Measurements from ENCODE around the gene TUBB4B.
"Not testable (repeated sequence)": the region's sequence is repeated elsewhere in the genome, so short reads cannot be mapped to it uniquely, and the experiment has no call there.

TUBB4B gene

DNA sequence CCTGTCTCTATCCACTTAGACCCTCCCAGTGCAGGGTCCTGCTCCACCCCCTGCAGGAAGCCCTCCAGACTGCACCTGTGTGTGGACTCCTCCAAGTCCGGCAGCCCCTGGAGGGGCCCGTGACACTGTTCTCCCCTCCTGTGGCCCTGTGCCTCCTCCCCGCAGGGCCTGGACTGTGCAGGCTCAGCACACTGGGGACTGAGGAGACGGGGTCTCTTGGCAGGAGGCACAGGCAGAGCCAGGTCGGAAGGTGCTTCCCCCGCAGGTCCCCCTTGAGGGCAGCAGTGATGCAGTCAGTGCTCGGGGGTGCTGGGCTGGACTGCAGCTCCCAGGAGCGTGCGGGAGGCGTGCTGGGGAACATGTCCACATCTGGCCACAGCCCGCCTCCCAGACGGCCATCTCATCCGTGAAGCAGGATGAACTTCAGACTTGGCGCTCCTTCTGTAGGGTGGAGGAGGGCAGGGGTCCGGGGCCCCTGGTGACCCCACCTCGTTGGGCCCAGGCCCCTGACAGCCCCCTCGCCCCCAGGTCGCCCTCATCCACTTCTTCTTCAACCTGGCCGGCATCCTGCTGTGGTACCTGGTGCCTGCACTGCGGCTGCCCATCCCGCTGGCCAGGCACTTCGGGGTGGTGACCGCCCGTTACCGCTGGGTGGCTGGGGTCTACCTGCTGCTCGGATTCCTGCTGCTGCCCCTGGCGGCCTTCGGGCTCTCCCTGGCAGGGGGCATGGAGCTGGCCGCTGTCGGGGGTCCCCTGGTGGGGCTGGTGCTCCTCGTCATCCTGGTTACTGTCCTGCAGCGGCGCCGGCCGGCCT is 5.5 kb upstream of the TUBB4B start:
- FAIRE-seq: no peak
- no peak for DNase-seq (ENCODE audit: insufficient read length, low spot score)

DNA sequence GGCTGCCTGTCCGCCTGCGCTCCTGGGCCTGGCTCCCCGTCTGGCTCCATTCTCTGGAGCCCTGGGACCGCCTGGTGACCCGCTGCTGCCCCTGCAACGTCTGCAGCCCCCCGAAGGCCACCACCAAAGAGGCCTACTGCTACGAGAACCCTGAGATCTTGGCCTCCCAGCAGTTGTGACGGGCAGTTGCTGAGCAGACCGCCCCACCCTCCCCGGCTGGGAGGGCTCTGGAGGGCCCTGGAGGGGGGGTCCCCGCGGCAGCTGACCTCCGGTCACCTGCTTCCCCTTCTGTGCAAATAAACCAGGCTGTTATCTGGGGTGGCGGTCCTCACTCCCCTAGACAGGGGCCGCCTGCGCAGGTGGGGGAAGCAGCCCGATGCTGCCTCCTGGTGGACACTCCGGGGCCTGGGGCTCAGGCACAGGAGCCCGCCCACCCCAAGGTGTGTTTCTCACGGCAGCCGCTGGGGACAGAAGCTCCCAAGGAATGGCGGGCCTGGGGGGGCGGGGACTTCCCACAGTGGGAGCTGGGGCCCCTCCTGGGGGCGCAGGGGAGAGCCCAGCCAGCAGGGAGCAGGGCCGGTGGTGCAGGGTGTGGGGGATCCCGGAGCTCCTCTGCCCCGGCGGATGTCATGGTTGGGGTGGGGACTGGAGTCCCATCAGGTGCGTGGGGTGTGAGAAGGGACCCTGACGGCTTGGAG is 4.7 kb upstream of the TUBB4B start:
- DNase-seq (ENCODE audit: insufficient read length, low spot score) (peak; percentile 79), FAIRE-seq (no peak)

DNA sequence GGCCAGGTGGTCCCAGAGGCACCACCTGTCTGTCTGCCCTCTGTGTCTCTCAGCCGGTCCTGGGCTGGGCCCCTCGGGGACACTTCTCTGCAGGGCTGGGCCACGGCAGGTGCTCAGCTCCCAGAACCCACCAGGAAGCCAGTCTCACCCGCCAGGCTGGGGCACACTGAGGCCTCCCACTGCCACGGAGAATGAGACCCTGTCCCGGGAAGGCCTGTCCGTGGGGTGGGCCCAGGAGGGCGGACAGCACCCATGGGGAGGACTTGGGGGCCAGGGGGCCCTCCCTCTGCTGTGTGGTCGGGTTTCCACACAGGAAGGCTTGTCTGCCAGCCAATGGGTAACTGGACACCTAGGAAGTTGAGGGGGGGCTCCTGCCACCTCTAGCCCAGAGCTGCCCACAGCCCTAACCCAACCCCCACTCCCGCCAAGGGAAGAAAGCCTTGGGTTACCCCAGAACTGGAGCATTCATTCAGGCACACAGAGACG is 4.1 kb upstream of the TUBB4B start:
- no peak for DNase-seq (ENCODE audit: insufficient read length, low spot score)

DNA sequence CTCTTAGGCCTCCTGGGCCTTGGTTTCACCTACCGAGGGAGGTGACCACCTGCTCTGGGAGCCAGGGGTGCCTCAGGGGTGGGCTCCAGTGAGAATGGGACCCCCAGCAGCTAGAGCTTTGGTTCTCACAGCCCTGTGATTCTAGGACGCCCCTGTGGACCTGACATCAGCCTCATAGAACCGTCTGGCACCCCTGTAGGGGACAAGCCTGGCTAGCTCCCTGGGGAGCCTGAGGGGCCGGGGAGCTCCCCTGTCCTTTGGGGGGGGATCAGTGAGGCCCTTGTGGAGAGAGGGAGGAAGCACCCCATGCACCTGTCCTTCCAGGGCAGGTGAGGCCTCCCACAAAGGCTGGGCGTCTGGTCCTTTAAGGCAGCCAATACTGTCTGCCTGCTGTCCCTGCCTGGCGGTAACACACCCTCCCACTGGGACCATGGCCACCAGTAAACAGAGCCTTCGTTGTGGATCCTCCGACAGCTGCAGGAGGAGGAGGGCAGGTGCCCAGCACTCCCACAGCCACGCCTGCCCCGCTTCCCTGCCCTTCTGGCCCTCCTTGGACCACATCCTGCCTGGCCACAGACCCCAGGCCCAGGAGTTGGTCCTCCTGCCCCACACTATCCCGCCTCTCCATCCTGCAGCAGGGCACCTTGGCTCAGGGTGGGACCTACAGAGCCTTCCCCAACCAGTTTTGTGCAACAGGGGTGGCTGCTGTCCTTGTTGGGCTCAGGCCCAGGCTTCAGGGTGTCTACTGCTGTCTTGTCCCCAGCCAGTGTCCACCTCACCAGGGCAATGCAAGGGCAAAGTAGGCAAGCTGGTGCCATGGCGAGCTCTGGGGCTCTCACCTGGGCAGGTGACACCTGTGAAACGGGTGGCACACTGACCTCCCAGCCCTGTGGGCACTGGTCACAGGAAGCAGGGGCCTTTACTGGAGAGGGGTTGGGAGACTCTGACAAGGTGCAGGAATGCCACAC is 3.0 kb upstream of the TUBB4B start:
- no peak for FAIRE-seq
- no peak for DNase-seq (ENCODE audit: insufficient read length, low spot score)

More for the DNA sequence above, 4.1 kb upstream of the TUBB4B start:
- FAIRE-seq: no peak

DNA sequence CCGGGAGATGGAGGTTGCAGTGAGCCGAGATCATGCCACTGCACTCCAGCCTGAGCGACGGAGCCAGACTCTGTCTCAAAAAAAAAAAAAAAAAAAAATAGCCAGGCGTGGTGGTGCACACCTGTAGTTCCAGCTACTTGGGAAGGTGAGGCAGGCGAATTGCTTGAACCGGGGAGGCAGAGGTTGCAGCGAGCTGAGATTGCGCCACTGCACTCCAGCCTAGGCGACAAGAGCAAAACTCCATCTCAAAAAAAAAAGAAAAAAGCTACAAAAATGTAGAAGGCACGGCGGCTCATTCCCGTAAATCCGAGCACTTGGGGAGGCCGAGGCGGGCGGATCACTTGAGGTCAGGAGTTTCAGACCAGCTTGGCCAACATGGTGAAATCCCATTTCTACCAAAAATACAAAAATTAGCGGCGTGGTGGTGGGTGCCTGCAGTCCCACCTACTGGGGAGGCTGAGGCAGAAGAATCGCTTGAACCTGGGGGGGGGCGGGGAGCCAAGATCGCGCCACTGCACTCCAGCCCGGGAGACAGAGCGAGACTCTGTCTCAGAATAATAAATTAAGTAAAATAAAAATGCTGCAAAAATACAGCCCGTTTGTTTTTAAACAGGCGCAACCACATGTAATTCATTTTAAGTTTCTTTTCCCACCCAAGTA is 1.4 kb upstream of the TUBB4B start:
- DNase-seq (ENCODE audit: insufficient read length, low spot score); FAIRE-seq: not testable (repeated sequence)

DNA sequence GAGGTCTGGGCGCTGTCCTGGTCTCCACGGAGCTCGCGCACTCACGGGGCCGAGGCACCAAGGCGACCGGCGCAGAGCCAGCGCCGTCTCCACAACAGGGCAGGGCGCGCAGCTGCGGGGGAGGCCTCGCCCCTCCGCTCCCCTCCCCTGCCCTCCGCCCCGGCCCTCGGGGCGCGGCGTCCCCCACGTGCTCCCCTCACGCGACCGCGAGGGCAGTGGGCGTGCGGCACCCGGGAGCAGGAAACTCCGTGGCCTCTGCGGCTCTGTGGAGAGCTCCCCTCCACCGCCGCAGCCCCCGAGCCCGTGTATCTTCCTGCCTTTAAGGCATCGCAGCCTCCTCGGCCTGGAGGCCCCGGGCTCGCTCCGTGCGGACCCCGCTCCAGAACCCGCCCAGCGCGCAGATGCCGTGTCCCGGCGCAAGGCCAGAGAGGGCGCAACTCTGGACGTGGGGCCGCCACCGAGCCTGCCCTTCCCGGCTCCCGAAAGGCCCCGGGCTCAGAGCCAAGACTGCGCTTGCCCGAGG is 708 bp upstream of the TUBB4B start:
- FAIRE-seq (peak; percentile 48), DNase-seq (ENCODE audit: insufficient read length, low spot score) (peak; percentile 39)

DNA sequence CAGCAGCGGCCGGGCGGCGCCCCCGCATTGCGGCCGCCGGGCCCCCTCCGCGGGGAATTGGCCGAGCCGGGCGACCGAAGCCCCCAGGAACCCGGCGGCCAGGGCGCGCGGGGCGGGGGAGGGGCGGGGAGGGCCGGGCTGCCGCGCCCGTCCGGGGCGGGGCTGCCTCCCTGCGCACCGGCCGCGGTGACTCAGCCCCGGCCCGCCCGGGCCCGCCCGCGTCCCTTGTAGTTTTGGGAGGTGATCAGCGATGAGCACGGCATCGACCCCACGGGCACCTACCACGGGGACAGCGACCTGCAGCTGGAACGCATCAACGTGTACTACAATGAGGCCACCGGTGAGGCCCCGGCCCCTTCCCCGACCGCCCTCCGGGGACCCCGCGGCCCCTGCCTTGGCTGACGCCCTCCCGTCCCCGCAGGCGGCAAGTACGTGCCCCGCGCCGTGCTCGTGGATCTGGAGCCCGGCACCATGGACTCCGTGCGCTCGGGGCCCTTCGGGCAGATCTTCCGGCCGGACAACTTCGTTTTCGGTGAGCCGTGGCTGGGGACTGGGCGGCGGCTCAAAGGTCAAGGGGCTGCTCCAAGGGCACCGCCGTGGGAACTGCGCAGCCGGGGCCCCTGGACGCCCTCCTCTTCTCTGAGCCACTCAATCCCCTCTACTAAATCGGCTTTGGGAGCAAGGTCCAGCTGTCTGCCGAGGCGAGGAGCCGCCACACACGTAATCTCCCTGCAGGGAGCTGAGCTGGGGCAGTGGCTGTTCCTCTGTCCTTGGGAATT is 592 bp downstream of the TUBB4B start:
- FAIRE-seq: no peak
- DNase-seq (ENCODE audit: insufficient read length, low spot score): peak; percentile 27

DNA sequence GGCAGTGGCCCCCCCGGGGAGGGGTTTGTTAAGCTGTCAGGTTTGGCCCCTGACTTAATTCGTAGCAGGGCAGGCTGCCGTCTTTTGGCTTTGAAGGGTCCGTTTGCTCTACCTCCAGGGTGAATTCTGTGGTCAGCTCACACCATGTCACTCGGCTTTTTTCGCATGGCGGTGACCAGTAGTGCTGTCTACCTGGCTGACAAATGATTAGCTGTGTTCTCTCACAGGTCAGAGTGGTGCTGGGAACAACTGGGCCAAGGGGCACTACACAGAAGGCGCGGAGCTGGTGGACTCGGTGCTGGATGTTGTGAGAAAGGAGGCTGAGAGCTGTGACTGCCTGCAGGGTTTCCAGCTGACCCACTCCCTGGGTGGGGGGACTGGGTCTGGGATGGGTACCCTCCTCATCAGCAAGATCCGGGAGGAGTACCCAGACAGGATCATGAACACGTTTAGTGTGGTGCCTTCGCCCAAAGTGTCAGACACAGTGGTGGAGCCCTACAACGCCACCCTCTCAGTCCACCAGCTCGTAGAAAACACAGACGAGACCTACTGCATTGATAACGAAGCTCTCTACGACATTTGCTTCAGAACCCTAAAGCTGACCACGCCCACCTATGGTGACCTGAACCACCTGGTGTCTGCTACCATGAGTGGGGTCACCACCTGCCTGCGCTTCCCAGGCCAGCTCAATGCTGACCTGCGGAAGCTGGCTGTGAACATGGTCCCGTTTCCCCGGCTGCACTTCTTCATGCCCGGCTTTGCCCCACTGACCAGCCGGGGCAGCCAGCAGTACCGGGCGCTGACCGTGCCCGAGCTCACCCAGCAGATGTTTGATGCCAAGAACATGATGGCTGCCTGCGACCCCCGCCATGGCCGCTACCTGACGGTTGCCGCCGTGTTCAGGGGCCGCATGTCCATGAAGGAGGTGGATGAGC is 1.4 kb downstream of the TUBB4B start:
- DNase-seq (ENCODE audit: insufficient read length, low spot score) (no peak), FAIRE-seq (no peak)

DNA sequence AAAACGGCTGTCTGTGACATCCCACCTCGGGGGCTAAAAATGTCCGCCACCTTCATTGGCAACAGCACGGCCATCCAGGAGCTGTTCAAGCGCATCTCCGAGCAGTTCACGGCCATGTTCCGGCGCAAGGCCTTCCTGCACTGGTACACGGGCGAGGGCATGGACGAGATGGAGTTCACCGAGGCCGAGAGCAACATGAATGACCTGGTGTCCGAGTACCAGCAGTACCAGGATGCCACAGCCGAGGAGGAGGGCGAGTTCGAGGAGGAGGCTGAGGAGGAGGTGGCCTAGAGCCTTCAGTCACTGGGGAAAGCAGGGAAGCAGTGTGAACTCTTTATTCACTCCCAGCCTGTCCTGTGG is 2.2 kb downstream of the TUBB4B start:
- not testable (repeated sequence) for FAIRE-seq

DNA sequence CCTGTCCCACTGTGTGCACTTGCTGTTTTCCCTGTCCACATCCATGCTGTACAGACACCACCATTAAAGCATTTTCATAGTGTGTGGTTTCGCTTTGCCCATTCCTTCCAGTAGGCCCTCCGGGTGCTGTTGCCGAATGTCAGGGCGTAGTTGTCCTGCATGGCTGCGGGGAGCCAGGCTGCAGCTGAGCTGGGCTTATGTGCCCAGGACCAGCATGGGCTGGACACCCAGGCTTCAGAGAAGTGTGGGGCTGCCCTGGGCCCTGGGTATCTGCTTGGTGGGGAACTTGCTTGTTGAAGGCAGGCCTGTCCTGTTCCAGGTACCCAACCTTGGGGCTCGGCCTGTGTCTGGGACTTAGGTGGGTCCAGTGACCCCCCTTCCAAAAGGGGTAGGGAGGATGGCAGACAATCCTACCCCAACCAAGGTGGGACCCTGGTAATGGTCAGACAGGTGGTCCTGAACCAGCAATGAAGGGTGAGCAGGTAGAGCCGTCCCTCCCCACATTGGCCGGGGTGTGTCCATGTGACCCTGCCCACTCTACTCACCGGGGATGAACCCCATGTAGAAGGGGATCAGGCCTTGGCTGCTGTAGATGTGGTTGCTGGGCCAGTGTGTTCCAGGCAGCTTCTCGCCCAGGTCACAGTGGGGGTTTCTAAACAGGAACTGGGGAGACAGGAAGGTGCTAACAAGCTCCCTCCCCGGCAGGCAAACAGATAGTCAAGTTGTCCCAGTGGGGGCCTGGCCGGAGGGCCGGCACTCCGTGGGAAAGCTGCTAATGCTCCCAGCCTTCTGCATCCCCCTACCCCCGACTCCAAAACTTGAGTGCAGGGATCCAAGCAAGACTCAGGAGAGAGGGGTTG is 2.8 kb downstream of the TUBB4B start:
- DNase-seq (ENCODE audit: insufficient read length, low spot score) (no peak), FAIRE-seq (peak; percentile 33)

More for the DNA sequence above, 2.2 kb downstream of the TUBB4B start:
- DNase-seq (ENCODE audit: insufficient read length, low spot score): not testable (repeated sequence)

DNA sequence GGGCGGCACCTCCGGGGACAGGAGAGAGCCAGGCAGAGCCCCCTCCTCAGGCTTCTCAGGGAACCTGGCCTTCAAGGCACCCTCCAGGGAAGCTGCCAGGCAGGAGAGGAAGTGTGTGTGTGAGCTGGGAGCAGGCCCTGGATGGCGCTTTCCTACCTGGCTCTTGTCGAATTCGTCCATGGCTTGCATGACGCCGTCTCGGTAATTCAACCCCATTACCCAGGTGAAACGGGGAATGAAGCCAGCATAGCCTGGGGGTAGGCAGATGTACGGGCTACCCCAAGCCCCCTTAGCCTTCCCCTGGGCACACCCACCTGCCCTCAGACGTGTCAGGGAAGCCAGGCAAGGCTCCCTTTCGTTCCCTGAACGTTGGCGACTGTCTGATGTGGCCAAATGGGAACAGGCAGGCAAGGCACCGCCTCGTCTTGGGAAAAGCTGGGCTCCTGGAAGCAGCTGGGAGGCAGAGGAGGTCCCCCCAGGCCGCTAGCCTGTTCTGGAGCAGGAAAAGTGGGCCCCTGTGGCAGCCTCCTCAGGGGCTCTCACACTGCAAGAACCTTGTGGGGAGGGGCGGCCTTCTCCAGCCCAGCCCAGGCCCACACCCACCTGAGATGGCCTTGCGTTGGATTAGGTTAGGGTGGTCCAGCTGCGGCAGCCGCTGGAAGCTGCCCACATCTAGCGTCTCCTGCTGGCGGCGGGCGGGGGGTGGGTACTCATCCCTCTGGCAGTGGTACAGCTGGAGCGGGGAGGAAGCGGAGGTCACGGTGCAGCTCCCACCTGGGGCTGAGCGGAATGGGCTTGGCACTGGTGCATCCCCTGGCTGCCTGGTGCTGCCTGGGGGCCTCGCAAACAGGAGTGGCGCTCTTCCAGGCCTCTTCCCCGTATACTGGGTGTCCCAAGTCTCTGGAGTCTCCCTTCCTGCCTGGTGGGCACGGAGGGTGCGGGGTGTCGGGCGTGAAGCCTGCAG is 3.7 kb downstream of the TUBB4B start:
- DNase-seq (ENCODE audit: insufficient read length, low spot score) (no peak), FAIRE-seq (no peak)

DNA sequence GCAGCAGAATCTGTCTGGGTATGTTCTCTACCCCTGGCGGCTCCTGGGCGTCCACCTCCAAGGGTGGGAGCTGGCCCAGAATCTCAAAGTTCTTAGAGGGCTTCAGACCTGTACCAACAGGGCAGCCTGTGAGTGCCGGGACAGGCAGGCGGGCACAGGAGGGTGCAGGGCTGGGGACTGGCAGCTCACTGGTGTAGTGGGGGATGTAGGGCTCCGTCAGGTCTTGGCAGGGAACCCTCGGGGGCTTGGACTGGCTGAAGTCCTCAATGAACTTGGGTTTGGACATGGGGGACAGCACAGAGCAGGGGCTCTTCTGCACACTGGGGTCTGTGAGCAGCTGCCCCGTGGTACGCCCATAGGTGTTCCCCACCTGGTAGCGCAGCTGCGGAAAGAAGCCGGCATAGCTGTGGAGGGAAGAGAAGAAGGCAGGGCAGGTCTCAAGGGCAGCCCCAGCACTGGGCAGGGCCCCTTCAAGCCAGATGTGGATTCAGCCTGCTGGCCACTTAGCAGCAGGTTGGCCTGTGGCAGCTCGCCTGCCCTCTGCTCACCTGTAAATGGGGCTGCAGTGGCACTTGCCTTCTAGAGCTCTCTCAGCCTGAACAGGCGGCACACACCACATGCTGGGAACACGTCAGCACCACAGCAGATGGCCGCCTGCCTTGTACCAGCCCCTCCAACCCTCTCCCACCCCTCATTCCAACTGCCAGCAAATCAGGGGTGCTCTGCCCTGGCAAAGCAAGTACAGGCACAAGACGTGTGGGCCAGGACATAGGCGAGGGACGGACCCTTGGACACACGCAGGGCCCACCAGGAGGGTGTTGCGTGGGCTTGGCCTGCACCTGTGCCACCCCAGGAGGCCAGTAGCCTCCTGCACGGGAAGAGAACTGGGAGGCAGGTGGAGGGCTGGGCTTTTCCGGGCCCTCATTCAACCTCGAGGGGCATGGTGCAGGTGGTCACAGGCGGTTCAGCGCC is 4.6 kb downstream of the TUBB4B start:
- FAIRE-seq (no peak), DNase-seq (ENCODE audit: insufficient read length, low spot score) (no peak)

DNA sequence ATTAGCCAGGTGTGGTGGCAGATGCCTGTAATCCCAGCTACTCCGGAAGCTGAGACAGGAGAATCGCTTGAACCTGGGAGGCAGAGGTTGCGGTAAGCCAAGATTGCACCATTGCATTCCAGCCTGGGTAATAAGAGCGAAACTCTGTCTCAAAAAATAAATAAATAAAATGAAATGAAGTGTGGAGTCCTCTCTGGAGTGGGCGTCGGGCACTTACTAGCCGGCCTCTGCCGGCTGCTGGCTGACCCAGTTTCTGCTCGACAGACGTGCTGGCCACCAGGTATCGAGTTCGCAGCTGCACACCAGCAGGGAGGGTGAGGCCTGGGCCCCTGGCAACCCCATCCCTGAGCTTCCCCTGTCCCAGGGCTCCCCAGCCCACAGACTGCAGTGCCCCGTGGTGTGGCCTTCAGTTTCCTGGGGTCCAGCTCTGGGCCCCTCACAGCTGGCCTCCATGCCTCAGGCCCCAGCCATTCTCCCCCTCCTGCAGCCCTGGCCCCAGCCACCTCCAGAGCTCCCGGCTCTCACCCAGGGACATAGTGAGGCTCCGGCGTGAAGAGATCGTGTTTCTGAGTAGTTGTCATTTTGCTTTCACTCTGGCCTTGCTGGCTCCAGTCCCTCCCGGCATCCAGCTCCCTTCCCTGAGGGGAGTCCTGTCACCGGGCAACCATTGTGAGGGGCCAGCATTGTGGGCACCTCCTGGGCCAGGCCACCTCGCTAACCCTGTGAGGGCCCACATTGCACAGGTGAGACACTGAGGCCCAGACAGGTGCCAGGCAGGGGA is 6.2 kb downstream of the TUBB4B start:
- DNase-seq (ENCODE audit: insufficient read length, low spot score): no peak
- no peak for FAIRE-seq

DNA sequence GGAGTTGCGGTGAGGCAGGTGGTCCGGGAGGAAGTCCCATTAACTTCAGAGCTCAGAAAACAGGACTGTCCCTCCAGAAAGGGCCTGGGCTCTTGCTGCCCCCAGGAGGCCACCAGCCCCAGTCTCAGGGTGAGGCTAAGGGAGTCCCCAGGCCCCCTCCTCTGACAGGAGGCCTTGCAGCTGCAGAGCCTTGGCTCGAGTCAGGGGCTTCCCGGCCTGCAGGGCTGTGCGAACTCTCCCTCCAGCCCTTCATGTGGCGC is 6.8 kb downstream of the TUBB4B start:
- no peak for DNase-seq (ENCODE audit: insufficient read length, low spot score)
- no peak for FAIRE-seq
